GM19438 (cell line): Measurements from ENCODE around the gene ATP9A.
"Not testable (repeated sequence)": the region's sequence is repeated elsewhere in the genome, so short reads cannot be mapped to it uniquely, and the experiment has no call there.

ENCODE experiments used
- ATAC-seq: cut with Tn5 transposase; IDR thresholded peaks from one replicate; pipeline ENCODE4 v1.9.1; 2021; ENCODE audit warnings: low read depth; ENCODE audit not compliant: unreplicated experiment

The ATP9A gene

GRCh38 chr20:51757226-51757625 is 11.0 kb downstream of the ATP9A start:
- ATAC-seq, result no peak

- no peak for ATAC-seq
Observed at GRCh38 chr20:51756653-51757052, 11.5 kb downstream of the ATP9A start.

- not testable (repeated sequence) for ATAC-seq
Observed at GRCh38 chr20:51753220-51753619, 15.0 kb downstream of the ATP9A start.

- ATAC-seq, result no peak
Observed at GRCh38 chr20:51752343-51752951, 15.7 kb downstream of the ATP9A start.

GRCh38 chr20:51750770-51751388 is 17.3 kb downstream of the ATP9A start:
- no peak for ATAC-seq

- ATAC-seq, result no peak
Observed at GRCh38 chr20:51750037-51750769, 18.0 kb downstream of the ATP9A start.

GRCh38 chr20:51749674-51750036 is 18.5 kb downstream of the ATP9A start:
- ATAC-seq, result no peak

- ATAC-seq, result no peak
Observed at GRCh38 chr20:51747182-51747911, 20.8 kb downstream of the ATP9A start.

- ATAC-seq, result no peak
Observed at GRCh38 chr20:51745804-51746203, 22.4 kb downstream of the ATP9A start.

GRCh38 chr20:51740838-51741237 is 27.4 kb downstream of the ATP9A start:
- ATAC-seq, result no peak

- not testable (repeated sequence) for ATAC-seq
Observed at GRCh38 chr20:51740308-51740707, 27.9 kb downstream of the ATP9A start.

GRCh38 chr20:51739722-51740249 is 28.4 kb downstream of the ATP9A start:
- ATAC-seq, result no peak

GRCh38 chr20:51738877-51739447 is 29.2 kb downstream of the ATP9A start:
- ATAC-seq, result no peak

- not testable (repeated sequence) for ATAC-seq
Observed at GRCh38 chr20:51738261-51738660, 29.9 kb downstream of the ATP9A start.

- ATAC-seq, result no peak
Observed at GRCh38 chr20:51736947-51737346, 31.2 kb downstream of the ATP9A start.

GRCh38 chr20:51735728-51736600 is 32.2 kb downstream of the ATP9A start:
- no peak for ATAC-seq

GRCh38 chr20:51734876-51735720 is 33.1 kb downstream of the ATP9A start:
- no peak for ATAC-seq

- ATAC-seq, result no peak
Observed at GRCh38 chr20:51733070-51733469, 35.1 kb downstream of the ATP9A start.
